Measurements from ENCODE around the gene GDI2. TPM values are rescaled to one million over a fixed set of nuclear protein-coding genes. Genes with fewer than 3 reads are reported as not detected.
"Not testable (repeated sequence)": the region's sequence is repeated elsewhere in the genome, so short reads cannot be mapped to it uniquely, and the experiment has no call there.

The GDI2 gene
- total RNA-seq, 1 experiment from 2014 or later: 321 TPM

- CTCF ChIA-PET: interaction anchor here (1.2 kb wide), 1 partner anchor 33 kb away, joined by 6 read pairs; no protein-coding TSS in a partner anchor
- H3K4me3 Mint-ChIP-seq: no peak overlapping the region
These were observed 27.4 kb upstream of the GDI2 start for GRCh38 chr10:5840314-5841307.

GRCh38 chr10:5836181-5836580, 22.9 kb upstream of the GDI2 start:
- DNase-seq (ENCODE audit: low spot score); H3K4me3 Mint-ChIP-seq; H3K27ac Mint-ChIP-seq; POLR2A ChIA-PET; CTCF ChIA-PET; H3K36me3 Mint-ChIP-seq; H3K4me1 Mint-ChIP-seq; H3K27me3 Mint-ChIP-seq (ENCODE audit: low read depth); ATAC-seq; H3K9me3 Mint-ChIP-seq: not testable (repeated sequence)

More at GRCh38 chr10:5840314-5841307, 27.4 kb upstream of the GDI2 start:
- Mint-ChIP-seq H3K9me3 (no peaks in the 10 kb centered on the region), H3K36me3 (no peaks in the 10 kb centered on the region), H3K4me1 (peaks cover 6% of the 10 kb centered on the region), H3K27ac (no peak overlapping the region), H3K27me3 (ENCODE audit: low read depth) (no peaks in the 10 kb centered on the region)
- DNase-seq (ENCODE audit: low spot score) (no peak), ATAC-seq (peak; percentile 67)
- TF ChIP-seq RORB (CRISPR knock-in tag; IDR thresholded peaks at IDR 0.05): no peak
- no peak for TF ChIP-seq ZNF263 (CRISPR knock-in tag; IDR thresholded peaks at IDR 0.05; ENCODE audit: low read depth)
- no peak for TF ChIP-seq JAZF1 (CRISPR knock-in tag; IDR thresholded peaks at IDR 0.05)
- peak; percentile 44; the same call in 1 of the 2 replicates for TF ChIP-seq USF2 (CRISPR knock-in tag; IDR thresholded peaks at IDR 0.05)
- no peak for TF ChIP-seq ZNF671 (CRISPR knock-in tag; IDR thresholded peaks at IDR 0.05)
- no peak for TF ChIP-seq HMGXB4 (CRISPR knock-in tag; IDR thresholded peaks at IDR 0.05)
- POLR2A ChIA-PET: no interaction called here

- ChIA-PET POLR2A (no interaction called here), CTCF (no interaction called here)
- ATAC-seq (no peak; the same call in 1 of the 2 replicates), DNase-seq (ENCODE audit: low spot score) (no peak)
- Mint-ChIP-seq H3K4me1 (no peaks in the 10 kb centered on the region), H3K27ac (no peak overlapping the region), H3K36me3 (no peaks in the 10 kb centered on the region), H3K27me3 (ENCODE audit: low read depth) (no peaks in the 10 kb centered on the region), H3K4me3 (no peak overlapping the region), H3K9me3 (no peaks in the 10 kb centered on the region)
- TF ChIP-seq NR1H2 (CRISPR knock-in tag; IDR thresholded peaks at IDR 0.05) (no peak), ZBTB43 (CRISPR knock-in tag; IDR thresholded peaks at IDR 0.05) (no peak), E2F4 (CRISPR knock-in tag; IDR thresholded peaks at IDR 0.05; ENCODE audit: borderline replicate concordance, low read depth) (no peak), ZNF671 (CRISPR knock-in tag; IDR thresholded peaks at IDR 0.05) (no peak), ATF3 (CRISPR knock-in tag; conservative IDR thresholded peaks at IDR 0.05) (no peak), NFATC4 (CRISPR knock-in tag; IDR thresholded peaks at IDR 0.05) (no peak), IRF2 (CRISPR knock-in tag; IDR thresholded peaks at IDR 0.05; ENCODE audit: borderline replicate concordance, low read depth) (no peak), ATF2 (CRISPR knock-in tag; IDR thresholded peaks at IDR 0.05; ENCODE audit: borderline replicate concordance, low read depth) (no peak), AR (CRISPR knock-in tag; IDR thresholded peaks at IDR 0.05) (no peak), ZMAT4 (CRISPR knock-in tag; IDR thresholded peaks at IDR 0.05) (no peak), NFE2L1 (CRISPR knock-in tag; IDR thresholded peaks at IDR 0.05) (no peak), SMAD3 (CRISPR knock-in tag; IDR thresholded peaks at IDR 0.05; ENCODE audit: borderline replicate concordance) (no peak)
These were observed 22.3 kb upstream of the GDI2 start for GRCh38 chr10:5835446-5836095.
